Endodermal cell (in vitro differentiated cells): ENCODE measurements around the gene TRIO. TPM values are rescaled to one million over a fixed set of nuclear protein-coding genes. Genes with fewer than 3 reads are reported as not detected.

Experiments used
- DNase-seq: peaks from one replicate; pipeline ENCODE4 v3.0.0-alpha.2; 2017
- H3K27ac ChIP-seq: 2 replicates; pipeline ENCODE4 v1.5.1; 2013; ENCODE audit warnings: mild to moderate bottlenecking, low read depth, low read length, moderate library complexity
- H3K27me3 ChIP-seq: 2 replicates; pipeline ENCODE4 v1.6.1; 2013; ENCODE audit warnings: mild to moderate bottlenecking, low read length, moderate library complexity; ENCODE audit not compliant: insufficient read depth, control insufficient read depth, poor library complexity, severe bottlenecking
- H3K36me3 ChIP-seq: 2 replicates; pipeline ENCODE4 v1.7.0; 2013; ENCODE audit warnings: mild to moderate bottlenecking, low read length, moderate library complexity; ENCODE audit not compliant: control insufficient read depth, insufficient read depth
- H3K4me1 ChIP-seq: one replicate; pipeline ENCODE4 v1.7.0; 2013; ENCODE audit warnings: low read length; ENCODE audit not compliant: control insufficient read depth, insufficient read depth
- H3K4me3 ChIP-seq: 2 replicates; pipeline ENCODE4 v1.5.1; 2013; ENCODE audit warnings: mild to moderate bottlenecking, low read length, moderate library complexity
- H3K9ac ChIP-seq: 2 replicates; pipeline ENCODE4 v1.6.1; 2013; ENCODE audit warnings: mild to moderate bottlenecking, low read length, moderate library complexity; ENCODE audit not compliant: poor library complexity, severe bottlenecking; ENCODE audit errors: extremely low read depth
- H3K9me3 ChIP-seq: 2 replicates; pipeline ENCODE4 v1.6.1; 2013; ENCODE audit warnings: mild to moderate bottlenecking, low read length, moderate library complexity; ENCODE audit not compliant: control insufficient read depth
- H3K27ac Mint-ChIP-seq: 2 replicates; pipeline ENCODE4 v1.8.0; 2020; ENCODE audit warnings: mixed read lengths
- H3K27me3 Mint-ChIP-seq: 2 replicates; pipeline ENCODE4 v1.8.0; 2021; ENCODE audit warnings: mild to moderate bottlenecking, mixed read lengths; ENCODE audit not compliant: insufficient read depth
- H3K36me3 Mint-ChIP-seq: 2 replicates; pipeline ENCODE4 v1.8.0; 2020; ENCODE audit warnings: low read depth, mixed read lengths
- H3K4me1 Mint-ChIP-seq: 2 replicates; pipeline ENCODE4 v1.8.0; 2020; ENCODE audit warnings: mixed read lengths
- H3K4me3 Mint-ChIP-seq: 2 replicates; pipeline ENCODE4 v1.8.0; 2020; ENCODE audit warnings: mild to moderate bottlenecking, moderate library complexity, mixed read lengths
- H3K9me3 Mint-ChIP-seq: 2 replicates; pipeline ENCODE4 v1.8.0; 2020; ENCODE audit warnings: mild to moderate bottlenecking, mixed read lengths
- CTCF ChIP-seq: fragments of 200-600 bp; sonication (generic); conservative IDR thresholded peaks from 2 replicates; pipeline ENCODE4 v1.5.0; 2021; ENCODE audit warnings: antibody characterized with exemption, mild to moderate bottlenecking
- WGBS, 2 experiments: methylation state at CpG; one replicate each; pipeline versions ENCODE4 v1.1.5 to v1.1.7; 2013; ENCODE audit warnings: missing lambda C conversion rate in 2 of 2, mixed read lengths in 1 of 2; ENCODE audit not compliant: insufficient coverage in 1 of 2, insufficient read length in 1 of 2; 5-methylcytosine and 5-hydroxymethylcytosine counted together
- total RNA-seq, 2 donors: library from RNA; stranded (reverse); fragmentation: NEBNext Ultra II Directional in 1 of 2; extraction: Animal tissue kit (Norgen Biotek cat#: 25700) in 1 of 2; gene quantifications; 2 replicates in 1 of 2; 3 replicates in 1 of 2; pipeline ENCODE4 v1.2.1, GENCODE V29; 2021

Gene TRIO
- total RNA-seq, 2 donors from 2014 or later, result 88.3 to 109 TPM

- Histone ChIP-seq H3K4me3 (no peak overlapping the region), H3K4me1 (peaks cover 7% of the 10 kb centered on the region), H3K9me3 (no peaks in the 10 kb centered on the region), H3K27ac (no peak overlapping the region), H3K9ac (no peak overlapping the region), H3K36me3 (no peaks in the 10 kb centered on the region), H3K27me3 (no peaks in the 10 kb centered on the region)
- no peaks in the 10 kb centered on the region for H3K9me3 Mint-ChIP-seq
- DNase-seq, result no peak
- H3K4me1 Mint-ChIP-seq, result peaks cover 29% of the 10 kb centered on the region
- no peaks in the 10 kb centered on the region for H3K36me3 Mint-ChIP-seq
- H3K4me3 Mint-ChIP-seq, result no peak overlapping the region
- no peak overlapping the region for H3K27ac Mint-ChIP-seq
- no peak for TF ChIP-seq CTCF
- WGBS, 2 experiments, result 87 to 90% methylated on average over 6 of the region's 6 CpGs
- peaks cover 2% of the 10 kb centered on the region for H3K27me3 Mint-ChIP-seq
Measured at GRCh38 chr5:14244721-14245120, 101.6 kb downstream of the TRIO start.

GRCh38 chr5:14245132-14245925, 102.2 kb downstream of the TRIO start:
- Histone ChIP-seq H3K36me3 (no peaks in the 10 kb centered on the region), H3K4me3 (no peak overlapping the region), H3K4me1 (peaks cover 7% of the 10 kb centered on the region), H3K9ac (no peak overlapping the region), H3K9me3 (no peaks in the 10 kb centered on the region), H3K27ac (no peak overlapping the region), H3K27me3 (no peaks in the 10 kb centered on the region)
- Mint-ChIP-seq H3K36me3 (no peaks in the 10 kb centered on the region), H3K27ac (no peak overlapping the region), H3K4me1 (peaks cover 29% of the 10 kb centered on the region), H3K4me3 (no peak overlapping the region), H3K9me3 (no peaks in the 10 kb centered on the region), H3K27me3 (peaks cover 6% of the 10 kb centered on the region)
- DNase-seq, result no peak
- WGBS, 2 experiments, result 92% methylated on average over 12 to 13 of the region's 13 CpGs
- TF ChIP-seq CTCF, result no peak

- Histone ChIP-seq H3K9me3 (no peaks in the 10 kb centered on the region), H3K4me1 (peaks cover 7% of the 10 kb centered on the region), H3K27ac (no peak overlapping the region), H3K27me3 (no peaks in the 10 kb centered on the region), H3K4me3 (no peak overlapping the region), H3K9ac (no peak overlapping the region), H3K36me3 (no peaks in the 10 kb centered on the region)
- peaks cover 6% of the 10 kb centered on the region for H3K27me3 Mint-ChIP-seq
- no peaks in the 10 kb centered on the region for H3K36me3 Mint-ChIP-seq
- no peak for DNase-seq
- TF ChIP-seq CTCF, result no peak
- no peak overlapping the region for H3K27ac Mint-ChIP-seq
- H3K4me1 Mint-ChIP-seq, result peaks cover 35% of the 10 kb centered on the region
- 90% methylated on average over 5 to 9 of the region's 9 CpGs for WGBS, 2 experiments
- no peak overlapping the region for H3K4me3 Mint-ChIP-seq
- no peaks in the 10 kb centered on the region for H3K9me3 Mint-ChIP-seq
Measured at GRCh38 chr5:14246350-14247053, 103.4 kb downstream of the TRIO start.
